ENCODE measurements around the gene DICER1. TPM values are rescaled to one million over a fixed set of nuclear protein-coding genes. Genes with fewer than 3 reads are reported as not detected.

The DICER1 gene
- total RNA-seq, 1 donor from 2014 or later: 103 TPM

GRCh38 chr14:95047754-95048153, 109.6 kb downstream of the DICER1 start:
- Mint-ChIP-seq H3K4me1 (ENCODE audit: low read depth, unreplicated experiment) (no peaks in the 10 kb centered on the region), H3K4me3 (ENCODE audit: unreplicated experiment) (no peak overlapping the region), H3K27me3 (ENCODE audit: low read depth, unreplicated experiment) (peaks cover 49% of the 10 kb centered on the region), H3K27ac (ENCODE audit: unreplicated experiment) (no peak overlapping the region), H3K36me3 (ENCODE audit: low read depth, unreplicated experiment) (no peaks in the 10 kb centered on the region), H3K9me3 (ENCODE audit: unreplicated experiment) (peaks cover 3% of the 10 kb centered on the region)
- Histone ChIP-seq H3K36me3 (ENCODE audit: insufficient read depth, low read length) (no peaks in the 10 kb centered on the region), H3K4me1 (ENCODE audit: insufficient read depth, low read length) (no peaks in the 10 kb centered on the region), H3K4me3 (ENCODE audit: insufficient read depth, low read depth, low read length) (no peak overlapping the region), H3K9me3 (ENCODE audit: insufficient read depth, low read depth, low read length) (no peaks in the 10 kb centered on the region), H3K27me3 (ENCODE audit: insufficient read depth, low read length) (peaks cover 3% of the 10 kb centered on the region), H3K27ac (ENCODE audit: low read depth, low read length) (no peak overlapping the region), H4K20me1 (ENCODE audit: insufficient read depth, low read length) (no peaks in the 10 kb centered on the region), H3K4me2 (ENCODE audit: low read length) (no peak overlapping the region), H3K9ac (ENCODE audit: low read length) (no peak overlapping the region), H2AFZ (ENCODE audit: low read depth, low read length) (no peak overlapping the region), H3K79me2 (ENCODE audit: insufficient read depth, low read length) (no peaks in the 10 kb centered on the region)
- TF ChIP-seq CTCF (IDR thresholded peaks at IDR 0.05; ENCODE audit: insufficient read depth, low read depth, low read length) (no peak), EZH2 (IDR thresholded peaks at IDR 0.05; ENCODE audit: insufficient read depth, low read length) (no peak)
- DNase-seq (ENCODE audit: low read depth): no peak
- FAIRE-seq: no peak

- Mint-ChIP-seq H3K27ac (ENCODE audit: unreplicated experiment) (no peak overlapping the region), H3K4me1 (ENCODE audit: low read depth, unreplicated experiment) (no peaks in the 10 kb centered on the region), H3K36me3 (ENCODE audit: low read depth, unreplicated experiment) (no peaks in the 10 kb centered on the region), H3K27me3 (ENCODE audit: low read depth, unreplicated experiment) (peaks cover 44% of the 10 kb centered on the region), H3K9me3 (ENCODE audit: unreplicated experiment) (peaks cover 3% of the 10 kb centered on the region), H3K4me3 (ENCODE audit: unreplicated experiment) (no peak overlapping the region)
- no peaks in the 10 kb centered on the region for H3K36me3 ChIP-seq (ENCODE audit: insufficient read depth, low read length)
- peaks cover 5% of the 10 kb centered on the region for H3K27me3 ChIP-seq (ENCODE audit: insufficient read depth, low read length)
- no peak overlapping the region for H2AFZ ChIP-seq (ENCODE audit: low read depth, low read length)
- no peaks in the 10 kb centered on the region for H3K9me3 ChIP-seq (ENCODE audit: insufficient read depth, low read depth, low read length)
- no peaks in the 10 kb centered on the region for H4K20me1 ChIP-seq (ENCODE audit: insufficient read depth, low read length)
- H3K27ac ChIP-seq (ENCODE audit: low read depth, low read length): no peak overlapping the region
- H3K4me3 ChIP-seq (ENCODE audit: insufficient read depth, low read depth, low read length): no peak overlapping the region
- FAIRE-seq (no peak), DNase-seq (ENCODE audit: low read depth) (no peak)
- H3K79me2 ChIP-seq (ENCODE audit: insufficient read depth, low read length): no peaks in the 10 kb centered on the region
- TF ChIP-seq CTCF (IDR thresholded peaks at IDR 0.05; ENCODE audit: insufficient read depth, low read depth, low read length) (no peak), EZH2 (IDR thresholded peaks at IDR 0.05; ENCODE audit: insufficient read depth, low read length) (no peak)
- H3K9ac ChIP-seq (ENCODE audit: low read length): no peak overlapping the region
- H3K4me1 ChIP-seq (ENCODE audit: insufficient read depth, low read length): no peaks in the 10 kb centered on the region
- no peak overlapping the region for H3K4me2 ChIP-seq (ENCODE audit: low read length)
Observed at GRCh38 chr14:95046711-95047681, 110.3 kb downstream of the DICER1 start.

Measured in astrocyte (in vitro differentiated cells and primary cell).